Measurements from ENCODE around the gene ZDHHC7. TPM values are rescaled to one million over a fixed set of nuclear protein-coding genes. Genes with fewer than 3 reads are reported as not detected.

ZDHHC7 gene
- total RNA-seq, 2 donors from 2014 or later = 64.6 TPM

DNA sequence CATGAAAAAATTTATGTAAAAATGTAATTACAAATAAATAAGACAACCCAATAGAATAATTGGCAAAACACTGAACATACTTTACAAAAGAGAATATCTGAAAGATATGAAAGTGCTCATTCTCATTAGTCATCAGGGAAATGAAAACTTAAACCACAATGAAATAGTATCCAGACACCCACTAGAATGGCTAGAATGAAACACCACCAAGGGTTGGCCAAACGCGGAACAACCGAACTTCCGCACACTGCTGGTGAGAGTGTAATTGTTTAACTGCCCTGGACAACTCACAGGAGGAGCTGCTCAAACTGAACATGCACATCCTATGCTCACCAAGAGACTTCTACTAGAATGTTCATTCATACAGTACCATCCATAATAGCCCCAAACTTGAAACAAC is 5.8 kb upstream of the ZDHHC7 start:
- H3K4me3 ChIP-seq = no peak overlapping the region
- intact Hi-C loops (cut with DNase I) = no loop called here
- H3K36me3 ChIP-seq = no peaks in the 10 kb centered on the region
- 71% methylated on average over 4 of the region's 4 CpGs for WGBS
- peaks cover 9% of the 10 kb centered on the region for H3K4me1 ChIP-seq (replicated peaks)
- TF ChIP-seq POLR2AphosphoS5 (IDR thresholded peaks at IDR 0.05) = no peak
- TF ChIP-seq POLR2A (IDR thresholded peaks at IDR 0.05) = no peak
- TF ChIP-seq, protein P1, sequence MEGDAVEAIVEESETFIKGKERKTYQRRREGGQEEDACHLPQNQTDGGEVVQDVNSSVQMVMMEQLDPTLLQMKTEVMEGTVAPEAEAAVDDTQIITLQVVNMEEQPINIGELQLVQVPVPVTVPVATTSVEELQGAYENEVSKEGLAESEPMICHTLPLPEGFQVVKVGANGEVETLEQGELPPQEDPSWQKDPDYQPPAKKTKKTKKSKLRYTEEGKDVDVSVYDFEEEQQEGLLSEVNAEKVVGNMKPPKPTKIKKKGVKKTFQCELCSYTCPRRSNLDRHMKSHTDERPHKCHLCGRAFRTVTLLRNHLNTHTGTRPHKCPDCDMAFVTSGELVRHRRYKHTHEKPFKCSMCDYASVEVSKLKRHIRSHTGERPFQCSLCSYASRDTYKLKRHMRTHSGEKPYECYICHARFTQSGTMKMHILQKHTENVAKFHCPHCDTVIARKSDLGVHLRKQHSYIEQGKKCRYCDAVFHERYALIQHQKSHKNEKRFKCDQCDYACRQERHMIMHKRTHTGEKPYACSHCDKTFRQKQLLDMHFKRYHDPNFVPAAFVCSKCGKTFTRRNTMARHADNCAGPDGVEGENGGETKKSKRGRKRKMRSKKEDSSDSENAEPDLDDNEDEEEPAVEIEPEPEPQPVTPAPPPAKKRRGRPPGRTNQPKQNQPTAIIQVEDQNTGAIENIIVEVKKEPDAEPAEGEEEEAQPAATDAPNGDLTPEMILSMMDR (IDR thresholded peaks at IDR 0.05) = no peak
- H3K9me3 ChIP-seq = no peaks in the 10 kb centered on the region
- no peak overlapping the region for H3K27ac ChIP-seq
- DNase-seq (ENCODE audit: low spot score) = no peak
- H3K27me3 ChIP-seq (replicated peaks; ENCODE audit: insufficient read depth) = no peaks in the 10 kb centered on the region

DNA sequence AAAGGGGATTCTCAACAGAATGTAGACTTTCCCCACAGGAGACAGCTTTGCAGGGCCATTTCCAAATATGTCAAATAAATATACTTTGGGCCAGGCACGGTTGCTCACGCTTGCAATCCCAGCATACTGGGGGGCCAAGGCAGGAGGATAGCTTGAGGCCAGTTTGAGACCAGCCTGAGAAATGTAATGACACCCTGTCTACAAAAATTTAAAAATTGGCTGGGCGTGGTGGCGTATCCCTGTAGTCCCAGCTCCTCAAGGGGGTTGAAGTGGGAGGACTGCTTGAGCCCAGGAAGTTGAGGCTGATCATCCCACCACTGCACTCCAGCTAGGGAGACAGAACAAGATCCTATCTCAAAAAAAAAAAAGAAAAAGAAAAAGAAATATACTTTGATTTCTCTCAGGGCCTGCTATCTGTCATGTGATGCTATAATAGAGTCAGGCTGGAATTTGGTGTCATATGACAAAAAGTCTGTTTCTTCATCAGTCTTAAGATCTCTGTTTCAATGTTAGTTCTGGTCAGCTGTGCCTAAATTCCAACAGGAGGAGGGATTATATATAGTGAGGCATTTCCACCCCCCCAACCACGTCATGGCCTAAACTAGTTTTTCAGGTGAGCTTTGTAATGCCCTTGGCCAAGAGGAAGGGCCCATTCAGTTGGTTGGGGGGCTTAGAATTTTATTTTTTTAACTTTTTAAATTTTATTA is 4.3 kb upstream of the ZDHHC7 start:
- H3K27me3 ChIP-seq (replicated peaks; ENCODE audit: insufficient read depth) = no peaks in the 10 kb centered on the region
- intact Hi-C loops (cut with DNase I) = no loop called here
- H3K36me3 ChIP-seq = no peaks in the 10 kb centered on the region
- no peaks in the 10 kb centered on the region for H3K9me3 ChIP-seq
- TF ChIP-seq POLR2A (IDR thresholded peaks at IDR 0.05) = no peak
- TF ChIP-seq, protein P1 (IDR thresholded peaks at IDR 0.05) = no peak
- TF ChIP-seq POLR2AphosphoS5 (IDR thresholded peaks at IDR 0.05) = no peak
- DNase-seq (ENCODE audit: low spot score) = no peak
- H3K4me1 ChIP-seq (replicated peaks) = peaks cover 9% of the 10 kb centered on the region
- no peak overlapping the region for H3K4me3 ChIP-seq
- 83% methylated on average over 5 of the region's 5 CpGs for WGBS
- H3K27ac ChIP-seq = no peak overlapping the region

DNA sequence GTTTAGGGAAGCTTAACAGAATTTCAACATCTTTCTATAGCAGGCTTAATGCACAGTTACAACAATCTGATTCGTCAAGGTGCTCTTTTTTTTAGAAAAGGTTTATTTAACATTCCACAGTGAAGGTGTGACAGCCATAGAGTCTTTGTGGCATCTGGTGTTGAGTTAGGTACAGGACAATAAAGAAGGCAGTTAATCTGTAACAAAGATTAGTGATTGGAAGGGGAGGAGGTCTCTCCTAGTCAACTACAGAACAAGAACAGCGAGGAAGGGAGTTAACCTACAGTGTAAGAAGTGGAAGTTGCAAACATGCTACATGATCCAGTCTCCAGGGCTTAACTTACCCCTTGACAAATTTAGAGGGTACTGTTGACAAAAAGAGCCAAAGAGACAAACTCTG is 3.0 kb upstream of the ZDHHC7 start:
- 59% methylated on average over 2 of the region's 2 CpGs for WGBS
- no peak overlapping the region for H3K27ac ChIP-seq
- TF ChIP-seq, protein P1 (IDR thresholded peaks at IDR 0.05) = no peak
- no peak for TF ChIP-seq POLR2A (IDR thresholded peaks at IDR 0.05)
- no peak for TF ChIP-seq POLR2AphosphoS5 (IDR thresholded peaks at IDR 0.05)
- H3K27me3 ChIP-seq (replicated peaks; ENCODE audit: insufficient read depth) = no peaks in the 10 kb centered on the region
- no peak for DNase-seq (ENCODE audit: low spot score)
- H3K4me1 ChIP-seq (replicated peaks) = no peaks in the 10 kb centered on the region
- H3K36me3 ChIP-seq = no peaks in the 10 kb centered on the region
- intact Hi-C loops (cut with DNase I) = no loop called here
- H3K9me3 ChIP-seq = no peaks in the 10 kb centered on the region
- H3K4me3 ChIP-seq = no peak overlapping the region

DNA sequence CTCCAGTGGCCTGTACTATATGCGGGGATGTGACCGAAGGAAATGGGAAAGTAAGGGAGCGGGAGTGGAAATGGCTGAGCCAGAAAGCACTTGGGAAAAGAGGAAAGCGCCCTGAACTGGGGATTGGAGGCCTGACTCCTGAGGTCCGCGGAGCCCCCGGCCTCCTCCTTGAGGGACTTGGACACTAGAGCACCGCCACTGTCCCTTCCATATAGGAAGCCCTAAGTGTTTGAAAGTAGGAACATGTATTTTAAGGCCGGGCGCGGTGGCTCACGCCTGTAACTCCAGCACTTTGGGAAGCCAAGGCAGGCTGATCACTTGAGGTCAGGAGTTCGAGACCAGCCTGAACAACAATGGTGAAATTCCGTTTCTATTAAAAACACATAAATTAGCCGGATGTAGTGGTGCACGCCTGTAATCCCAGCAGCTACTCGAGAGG is 530 bp upstream of the ZDHHC7 start:
- Histone ChIP-seq H3K27me3 (replicated peaks; ENCODE audit: insufficient read depth) (no peaks in the 10 kb centered on the region), H3K4me1 (replicated peaks) (peaks cover 6% of the 10 kb centered on the region), H3K4me3 (peak overlapping the region; percentile 71 to 85), H3K36me3 (no peaks in the 10 kb centered on the region), H3K27ac (peak overlapping the region; percentile 96 to 98), H3K9me3 (no peaks in the 10 kb centered on the region)
- WGBS = 11% methylated on average over 17 of the region's 17 CpGs
- TF ChIP-seq, protein P1 (IDR thresholded peaks at IDR 0.05) = no peak
- no peak for TF ChIP-seq POLR2A (IDR thresholded peaks at IDR 0.05)
- no peak for TF ChIP-seq POLR2AphosphoS5 (IDR thresholded peaks at IDR 0.05)
- intact Hi-C loops (cut with DNase I) = no loop called here
- DNase-seq (ENCODE audit: low spot score) = no peak

DNA sequence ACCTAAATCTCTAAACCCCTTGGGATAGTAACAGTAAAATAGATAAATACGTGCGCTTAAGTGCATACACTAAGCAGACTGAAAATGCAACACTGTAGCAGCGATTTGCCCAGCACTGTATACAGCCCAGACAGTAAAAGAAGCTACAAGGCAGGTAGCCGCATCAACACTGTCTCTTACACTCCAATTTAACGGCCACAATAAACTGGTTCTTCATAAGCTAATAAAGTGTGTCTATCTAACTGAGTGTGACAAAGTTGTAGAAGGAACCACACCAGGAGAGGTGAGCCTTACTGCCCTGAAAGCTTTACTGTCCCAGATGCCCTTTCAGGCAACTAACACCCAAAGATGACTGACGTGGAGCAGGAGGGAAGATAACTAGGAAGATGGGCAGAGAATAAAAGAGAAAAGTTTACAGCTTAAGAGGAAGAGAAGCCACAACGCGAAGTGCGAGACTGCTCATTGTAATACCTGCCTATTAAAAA is 847 bp downstream of the ZDHHC7 start:
- peak overlapping the region; percentile 71 to 85 for H3K4me3 ChIP-seq
- peaks cover 6% of the 10 kb centered on the region for H3K4me1 ChIP-seq (replicated peaks)
- TF ChIP-seq, protein P1 (IDR thresholded peaks at IDR 0.05) = no peak
- TF ChIP-seq POLR2A (IDR thresholded peaks at IDR 0.05) = peak; percentile 42
- intact Hi-C loops (cut with DNase I) = no loop called here
- no peak for DNase-seq (ENCODE audit: low spot score)
- no peaks in the 10 kb centered on the region for H3K36me3 ChIP-seq
- no peaks in the 10 kb centered on the region for H3K9me3 ChIP-seq
- WGBS = 16% methylated on average over 9 of the region's 9 CpGs
- no peaks in the 10 kb centered on the region for H3K27me3 ChIP-seq (replicated peaks; ENCODE audit: insufficient read depth)
- peak overlapping the region; percentile 96 to 98 for H3K27ac ChIP-seq
